A673 (cell line): ENCODE results near the gene MAL.

ENCODE experiments used
- EZH2 ChIP-seq: fragments of 200-600 bp; sonication (generic); IDR thresholded peaks from 2 replicates; pipeline ENCODE4 v1.6.1; 2017; ENCODE audit warnings: borderline replicate concordance, low read depth, mild to moderate bottlenecking, mixed read lengths, antibody characterized with exemption, low read length; ENCODE audit not compliant: poor library complexity, severe bottlenecking
- TF ChIP-seq, protein P1 (sequence below): fragments of 300-800, 200-600 bp; sonication (generic); conservative IDR thresholded peaks from 2 replicates; pipeline ENCODE4 v1.5.1; 2017; ENCODE audit warnings: low read depth, mild to moderate bottlenecking, antibody characterized with exemption, low read length, moderate library complexity, mixed read lengths

DNA sequence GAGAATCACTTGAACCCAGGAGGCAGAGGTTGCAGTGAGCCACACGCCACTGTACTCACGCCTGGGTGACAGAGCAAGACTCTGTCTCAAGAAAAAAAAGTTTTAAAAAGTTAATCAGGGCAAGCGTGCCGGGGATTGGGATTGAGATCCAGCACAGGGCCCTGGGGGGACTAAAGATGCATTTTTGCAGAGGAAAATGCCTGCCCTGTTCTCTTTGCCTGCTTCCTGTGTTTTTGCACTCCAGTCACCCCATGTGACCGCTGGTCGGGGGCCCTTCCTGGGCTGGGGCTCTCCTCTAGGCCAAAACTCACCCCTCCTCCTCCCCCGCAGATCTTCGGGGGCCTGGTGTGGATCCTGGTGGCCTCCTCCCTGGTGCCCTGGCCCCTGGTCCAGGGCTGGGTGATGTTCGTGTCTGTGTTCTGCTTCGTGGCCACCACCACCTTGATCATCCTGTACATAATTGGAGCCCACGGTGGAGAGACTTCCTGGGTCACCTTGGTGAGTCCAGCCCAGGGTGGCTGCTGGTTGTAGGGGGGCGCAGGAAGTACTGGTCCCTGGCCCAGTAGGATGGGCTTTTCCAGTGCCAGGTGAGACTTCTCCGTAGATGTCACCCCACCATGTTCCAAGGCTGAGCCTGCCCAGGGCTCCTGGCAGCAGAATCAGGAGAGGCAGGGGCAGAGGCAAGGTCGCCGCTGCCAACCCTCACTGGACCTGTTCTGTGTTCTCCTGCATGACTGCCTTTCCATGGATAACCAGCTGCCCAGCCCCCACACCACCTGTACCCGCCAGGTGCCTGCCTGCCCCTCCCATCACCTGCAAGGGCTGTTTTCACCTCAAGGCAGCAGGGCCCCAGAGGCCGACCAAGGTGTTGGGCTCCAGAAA, 22.4 kb downstream of the MAL start:
- TF ChIP-seq, protein P1, sequence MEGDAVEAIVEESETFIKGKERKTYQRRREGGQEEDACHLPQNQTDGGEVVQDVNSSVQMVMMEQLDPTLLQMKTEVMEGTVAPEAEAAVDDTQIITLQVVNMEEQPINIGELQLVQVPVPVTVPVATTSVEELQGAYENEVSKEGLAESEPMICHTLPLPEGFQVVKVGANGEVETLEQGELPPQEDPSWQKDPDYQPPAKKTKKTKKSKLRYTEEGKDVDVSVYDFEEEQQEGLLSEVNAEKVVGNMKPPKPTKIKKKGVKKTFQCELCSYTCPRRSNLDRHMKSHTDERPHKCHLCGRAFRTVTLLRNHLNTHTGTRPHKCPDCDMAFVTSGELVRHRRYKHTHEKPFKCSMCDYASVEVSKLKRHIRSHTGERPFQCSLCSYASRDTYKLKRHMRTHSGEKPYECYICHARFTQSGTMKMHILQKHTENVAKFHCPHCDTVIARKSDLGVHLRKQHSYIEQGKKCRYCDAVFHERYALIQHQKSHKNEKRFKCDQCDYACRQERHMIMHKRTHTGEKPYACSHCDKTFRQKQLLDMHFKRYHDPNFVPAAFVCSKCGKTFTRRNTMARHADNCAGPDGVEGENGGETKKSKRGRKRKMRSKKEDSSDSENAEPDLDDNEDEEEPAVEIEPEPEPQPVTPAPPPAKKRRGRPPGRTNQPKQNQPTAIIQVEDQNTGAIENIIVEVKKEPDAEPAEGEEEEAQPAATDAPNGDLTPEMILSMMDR = no peak
- no peak for TF ChIP-seq EZH2
